PC-3 (cell line): ENCODE measurements around the gene ZNF341. TPM values are rescaled to one million over a fixed set of nuclear protein-coding genes. Genes with fewer than 3 reads are reported as not detected.

Source experiments
- ATAC-seq: fragments of 200-7000 bp; cut with Tn5 transposase; 2 replicates; pipeline ENCODE4 v1.9.1; 2020; ENCODE audit warnings: mild to moderate bottlenecking, moderate library complexity
- BruUV-seq: library from RNA; stranded (reverse); fragments of 400-500 nt; replicated peaks from 2 replicates; lab custom pipeline; 2021; lab: Mats Ljungman, UMichigan
- CTCF ChIA-PET: fragments of 300-600 bp; sonication (Branson Sonifier 250); formaldehyde crosslinking; loops from one replicate; lab custom pipeline; 2022; ENCODE audit warnings: antibody characterized with exemption; lab: Charles Lee
- POLR2A ChIA-PET: fragments of 300-600 bp; sonication (Branson Sonifier 250); formaldehyde crosslinking; loops from one replicate; lab custom pipeline; 2022; ENCODE audit warnings: antibody characterized with exemption; ENCODE audit not compliant: unreplicated experiment; lab: Charles Lee
- DNase-seq: peaks from one replicate; pipeline ENCODE4 v3.0.0-alpha.2; 2015
- H2AFZ ChIP-seq: fragments of 300-600 bp; sonication (generic); 2 replicates; pipeline ENCODE4 v1.6.0; 2016; ENCODE audit warnings: antibody characterized with exemption, low read length
- H3F3A ChIP-seq: fragments of 300-600 bp; sonication (generic); one replicate; pipeline ENCODE4 v1.6.0; 2017; ENCODE audit warnings: antibody characterized with exemption, low read length, control low read depth, mild to moderate bottlenecking; ENCODE audit not compliant: unreplicated experiment
- H3K27ac ChIP-seq: fragments of 300-600 bp; sonication (generic); 2 replicates; pipeline ENCODE4 v1.5.1; 2016; ENCODE audit warnings: mild to moderate bottlenecking, low read length
- H3K27me3 ChIP-seq: fragments of 300-600 bp; sonication (generic); 2 replicates; pipeline ENCODE4 v1.6.1; 2016; ENCODE audit warnings: low read length, mixed read lengths
- H3K36me3 ChIP-seq: fragments of 300-600 bp; sonication (generic); 2 replicates; pipeline ENCODE4 v1.6.1; 2016; ENCODE audit warnings: low read depth, mixed run types, low read length, mixed read lengths
- H3K4me1 ChIP-seq: fragments of 300-600 bp; sonication (generic); 2 replicates; pipeline ENCODE4 v1.5.1; 2016; ENCODE audit warnings: low read length; ENCODE audit not compliant: insufficient read depth
- H3K4me2 ChIP-seq: fragments of 300-600 bp; sonication (generic); 2 replicates; pipeline ENCODE4 v1.6.0; 2016; ENCODE audit warnings: low read length
- H3K4me3 ChIP-seq: fragments of 300-600 bp; sonication (generic); 2 replicates; pipeline ENCODE4 v1.5.1; 2016; ENCODE audit warnings: mild to moderate bottlenecking, low read length, mixed read lengths
- H3K79me2 ChIP-seq: fragments of 300-600 bp; sonication (generic); 2 replicates; pipeline ENCODE4 v1.6.1; 2017; ENCODE audit warnings: low read length, mixed read lengths
- H3K9ac ChIP-seq: fragments of 300-600 bp; sonication (generic); 2 replicates; pipeline ENCODE4 v1.6.0; 2016; ENCODE audit warnings: mild to moderate bottlenecking, low read length
- H3K9me2 ChIP-seq: fragments of 300-600 bp; sonication (generic); replicated peaks from 2 replicates; pipeline ENCODE4 v1.6.1; 2016; ENCODE audit warnings: mixed run types, low read length, mixed read lengths
- H3K9me3 ChIP-seq: fragments of 300-600 bp; sonication (generic); 2 replicates; pipeline ENCODE4 v1.6.1; 2016; ENCODE audit warnings: low read length, mixed read lengths
- H4K20me1 ChIP-seq: fragments of 300-600 bp; sonication (generic); 2 replicates; pipeline ENCODE4 v1.6.1; 2016; ENCODE audit warnings: low read length, mixed read lengths
- EZH2 ChIP-seq: fragments of 300-600 bp; sonication (generic); IDR thresholded peaks from one replicate; pipeline ENCODE4 v1.6.1; 2017; ENCODE audit warnings: antibody characterized with exemption, mild to moderate bottlenecking, low read length; ENCODE audit not compliant: unreplicated experiment
- EZH2phosphoT487 ChIP-seq: fragments of 300-600 bp; sonication (generic); IDR thresholded peaks from 2 replicates; pipeline ENCODE4 v1.6.1; 2018; ENCODE audit warnings: mild to moderate bottlenecking, antibody characterized with exemption, low read length, borderline replicate concordance
- intact Hi-C: fragments of 100-400 bp; cut with micrococcal nuclease; formaldehyde crosslinking; loops from 2 replicates; pipeline ENCODE4 v1.9.0; 2023
- total RNA-seq: library from RNA; depleted of rRNA; stranded (reverse); fragments of >200 nt; gene quantifications from 2 replicates; pipeline ENCODE4 v1.2.3, GENCODE V29; 2014
- TF ChIP-seq, protein P1 (sequence below): fragments of 300-600 bp; sonication (generic); conservative IDR thresholded peaks from 2 replicates; pipeline ENCODE4 v1.5.1; 2017; ENCODE audit warnings: antibody characterized with exemption, low read depth, mild to moderate bottlenecking, low read length

The ZNF341 gene
- total RNA-seq, 1 experiment from 2014 or later = 4.4 TPM

DNA sequence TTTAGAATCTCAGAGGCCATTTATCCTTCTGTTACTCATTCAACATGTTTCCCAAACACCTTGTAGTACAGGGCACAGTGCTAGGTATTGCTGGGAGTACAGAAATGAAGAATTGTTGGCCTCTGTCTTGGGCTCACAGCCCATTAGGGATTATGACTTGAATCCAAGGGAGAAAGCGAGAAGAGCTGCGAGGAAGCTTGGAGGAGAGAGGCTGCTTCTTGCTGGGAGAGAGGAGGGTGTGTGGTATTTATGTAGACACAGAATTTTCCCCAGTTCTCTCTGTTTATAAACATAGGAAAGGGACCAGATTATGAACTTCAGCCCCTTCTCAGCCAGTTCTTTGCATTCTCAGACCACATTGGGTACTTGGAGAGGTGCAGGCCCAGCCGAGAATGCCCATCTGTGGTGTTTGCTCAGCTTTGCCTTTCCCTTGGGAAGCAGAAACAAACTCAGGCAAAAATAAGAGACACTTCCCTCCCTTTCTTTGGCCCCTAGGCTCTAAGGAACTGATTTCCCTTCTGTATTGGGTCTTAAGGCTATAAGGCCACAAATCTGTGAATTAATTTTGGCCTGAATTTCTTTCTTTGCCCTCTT is 97.3 kb downstream of the ZNF341 start:
- H3K27me3 ChIP-seq = no peaks in the 10 kb centered on the region
- CTCF ChIA-PET = no interaction called here
- POLR2A ChIA-PET = no interaction called here
- H3K36me3 ChIP-seq = no peaks in the 10 kb centered on the region; the same call in 1 of the 2 replicates
- H3K4me3 ChIP-seq = no peak overlapping the region
- no peaks in the 10 kb centered on the region for H3K9me2 ChIP-seq
- peaks cover 89% of the 10 kb centered on the region for H3K79me2 ChIP-seq
- BruUV-seq = no TSS peak
- no peak overlapping the region for H2AFZ ChIP-seq
- no peak for DNase-seq
- TF ChIP-seq EZH2 (no peak), EZH2phosphoT487 (no peak)
- TF ChIP-seq, protein P1, sequence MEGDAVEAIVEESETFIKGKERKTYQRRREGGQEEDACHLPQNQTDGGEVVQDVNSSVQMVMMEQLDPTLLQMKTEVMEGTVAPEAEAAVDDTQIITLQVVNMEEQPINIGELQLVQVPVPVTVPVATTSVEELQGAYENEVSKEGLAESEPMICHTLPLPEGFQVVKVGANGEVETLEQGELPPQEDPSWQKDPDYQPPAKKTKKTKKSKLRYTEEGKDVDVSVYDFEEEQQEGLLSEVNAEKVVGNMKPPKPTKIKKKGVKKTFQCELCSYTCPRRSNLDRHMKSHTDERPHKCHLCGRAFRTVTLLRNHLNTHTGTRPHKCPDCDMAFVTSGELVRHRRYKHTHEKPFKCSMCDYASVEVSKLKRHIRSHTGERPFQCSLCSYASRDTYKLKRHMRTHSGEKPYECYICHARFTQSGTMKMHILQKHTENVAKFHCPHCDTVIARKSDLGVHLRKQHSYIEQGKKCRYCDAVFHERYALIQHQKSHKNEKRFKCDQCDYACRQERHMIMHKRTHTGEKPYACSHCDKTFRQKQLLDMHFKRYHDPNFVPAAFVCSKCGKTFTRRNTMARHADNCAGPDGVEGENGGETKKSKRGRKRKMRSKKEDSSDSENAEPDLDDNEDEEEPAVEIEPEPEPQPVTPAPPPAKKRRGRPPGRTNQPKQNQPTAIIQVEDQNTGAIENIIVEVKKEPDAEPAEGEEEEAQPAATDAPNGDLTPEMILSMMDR = no peak
- ATAC-seq = no peak
- intact Hi-C loops = no loop called here
- H4K20me1 ChIP-seq = peaks cover 27% of the 10 kb centered on the region; the same call in 1 of the 2 replicates
- H3F3A ChIP-seq = no peaks in the 10 kb centered on the region
- no peak overlapping the region for H3K9ac ChIP-seq
- no peak overlapping the region for H3K4me2 ChIP-seq
- H3K4me1 ChIP-seq = no peaks in the 10 kb centered on the region
- no peaks in the 10 kb centered on the region for H3K9me3 ChIP-seq
- H3K27ac ChIP-seq = no peak overlapping the region

DNA sequence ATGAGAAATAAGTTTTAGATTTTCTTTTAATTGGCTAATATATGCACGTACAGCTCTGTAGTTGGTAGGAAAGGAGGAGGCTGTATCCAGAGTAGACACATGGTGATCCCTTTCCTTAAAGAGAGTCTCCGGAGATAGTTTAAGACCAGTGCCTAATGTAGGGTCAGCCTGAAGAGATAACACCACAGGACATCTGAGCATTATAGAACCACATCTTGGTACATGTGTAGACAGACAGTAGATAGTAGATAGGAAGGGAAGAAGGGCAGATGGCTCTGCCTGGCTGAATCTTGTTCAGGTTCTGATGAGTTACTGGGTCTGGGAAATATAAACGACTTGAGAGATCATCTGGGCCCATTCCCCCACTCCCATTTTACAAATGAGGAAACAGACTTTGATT is 97.8 kb downstream of the ZNF341 start:
- no peak for TF ChIP-seq EZH2
- TF ChIP-seq, protein P1 = no peak
- no peak for TF ChIP-seq EZH2phosphoT487
- Histone ChIP-seq H3K9me2 (no peaks in the 10 kb centered on the region), H3K79me2 (peaks cover 89% of the 10 kb centered on the region), H4K20me1 (peaks cover 21% of the 10 kb centered on the region; the same call in 1 of the 2 replicates), H3K27me3 (no peaks in the 10 kb centered on the region), H3F3A (no peaks in the 10 kb centered on the region), H3K9me3 (no peaks in the 10 kb centered on the region), H3K4me1 (no peaks in the 10 kb centered on the region), H3K4me2 (no peak overlapping the region), H3K27ac (no peak overlapping the region), H3K9ac (no peak overlapping the region), H2AFZ (no peak overlapping the region), H3K4me3 (no peak overlapping the region), H3K36me3 (no peaks in the 10 kb centered on the region; the same call in 1 of the 2 replicates)
- ATAC-seq (no peak), DNase-seq (no peak)
- POLR2A ChIA-PET = no interaction called here
- CTCF ChIA-PET = no interaction called here
- intact Hi-C loops = no loop called here
- BruUV-seq = no TSS peak

GRCh38 chr20:33830371-33830770 is 98.6 kb downstream of the ZNF341 start:
- ChIA-PET POLR2A (no interaction called here), CTCF (no interaction called here)
- H3K9me3 ChIP-seq = no peaks in the 10 kb centered on the region
- H3K4me2 ChIP-seq = no peak overlapping the region
- no peak overlapping the region for H2AFZ ChIP-seq
- H3K27ac ChIP-seq = no peak overlapping the region
- no peak overlapping the region for H3K9ac ChIP-seq
- ATAC-seq = no peak
- H3K4me1 ChIP-seq = no peaks in the 10 kb centered on the region
- no peaks in the 10 kb centered on the region for H3F3A ChIP-seq
- TF ChIP-seq EZH2phosphoT487 (no peak), EZH2 (no peak)
- TF ChIP-seq, protein P1 = no peak
- no peak overlapping the region for H3K4me3 ChIP-seq
- intact Hi-C loops = no loop called here
- no peaks in the 10 kb centered on the region; the same call in 1 of the 2 replicates for H3K36me3 ChIP-seq
- peaks cover 19% of the 10 kb centered on the region; the same call in 1 of the 2 replicates for H4K20me1 ChIP-seq
- peaks cover 89% of the 10 kb centered on the region for H3K79me2 ChIP-seq
- H3K27me3 ChIP-seq = no peaks in the 10 kb centered on the region
- no peak for DNase-seq
- H3K9me2 ChIP-seq = no peaks in the 10 kb centered on the region
- no TSS peak for BruUV-seq
